ENCODE measurements around the gene UGT1A6.

The UGT1A6 gene

DNA sequence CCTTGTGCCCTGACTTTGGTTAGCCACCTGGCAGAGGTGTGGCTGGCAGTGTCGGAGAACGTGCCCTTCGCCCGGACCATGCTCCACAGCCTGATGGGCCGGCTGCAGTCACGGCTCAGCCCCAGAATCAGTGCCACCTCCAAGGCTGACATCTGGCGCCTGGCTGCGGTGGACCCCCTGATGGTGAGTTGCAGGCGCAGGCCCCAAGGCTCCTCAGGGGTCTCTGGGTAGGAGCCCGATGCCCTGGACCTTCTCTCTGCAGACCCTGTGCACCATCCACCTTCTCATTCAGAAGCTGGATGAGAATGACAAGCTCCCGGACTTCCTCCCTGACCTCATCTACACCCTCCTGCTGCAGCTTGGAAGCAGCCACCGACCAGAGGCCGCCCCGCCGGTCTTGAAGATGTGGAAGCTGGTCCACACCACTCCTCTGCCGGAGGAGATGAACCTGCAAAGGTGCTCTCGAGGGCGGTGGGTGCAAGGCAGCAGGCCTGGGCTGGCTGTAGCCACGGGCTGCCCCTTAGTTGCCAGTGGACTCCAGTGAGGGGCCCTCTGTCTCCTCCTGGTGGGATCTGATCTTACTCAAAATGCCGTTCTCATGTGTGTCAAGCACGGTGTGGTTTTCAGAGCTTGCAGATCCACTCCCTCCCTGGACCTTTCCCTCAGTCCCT lies 129.5 kb downstream of the UGT1A6 start:
- Histone ChIP-seq H3K4me3 (replicated peaks; ENCODE audit: insufficient read depth, low read length) (no peak overlapping the region), H3K27ac (replicated peaks) (no peak overlapping the region), H3K27me3 (ENCODE audit: insufficient read depth, poor library complexity, severe bottlenecking) (no peaks in the 10 kb centered on the region)
- no peak for DNase-seq (ENCODE audit: low read depth in 1 of 2, low spot score in 1 of 2)
- TF ChIP-seq, protein P1, sequence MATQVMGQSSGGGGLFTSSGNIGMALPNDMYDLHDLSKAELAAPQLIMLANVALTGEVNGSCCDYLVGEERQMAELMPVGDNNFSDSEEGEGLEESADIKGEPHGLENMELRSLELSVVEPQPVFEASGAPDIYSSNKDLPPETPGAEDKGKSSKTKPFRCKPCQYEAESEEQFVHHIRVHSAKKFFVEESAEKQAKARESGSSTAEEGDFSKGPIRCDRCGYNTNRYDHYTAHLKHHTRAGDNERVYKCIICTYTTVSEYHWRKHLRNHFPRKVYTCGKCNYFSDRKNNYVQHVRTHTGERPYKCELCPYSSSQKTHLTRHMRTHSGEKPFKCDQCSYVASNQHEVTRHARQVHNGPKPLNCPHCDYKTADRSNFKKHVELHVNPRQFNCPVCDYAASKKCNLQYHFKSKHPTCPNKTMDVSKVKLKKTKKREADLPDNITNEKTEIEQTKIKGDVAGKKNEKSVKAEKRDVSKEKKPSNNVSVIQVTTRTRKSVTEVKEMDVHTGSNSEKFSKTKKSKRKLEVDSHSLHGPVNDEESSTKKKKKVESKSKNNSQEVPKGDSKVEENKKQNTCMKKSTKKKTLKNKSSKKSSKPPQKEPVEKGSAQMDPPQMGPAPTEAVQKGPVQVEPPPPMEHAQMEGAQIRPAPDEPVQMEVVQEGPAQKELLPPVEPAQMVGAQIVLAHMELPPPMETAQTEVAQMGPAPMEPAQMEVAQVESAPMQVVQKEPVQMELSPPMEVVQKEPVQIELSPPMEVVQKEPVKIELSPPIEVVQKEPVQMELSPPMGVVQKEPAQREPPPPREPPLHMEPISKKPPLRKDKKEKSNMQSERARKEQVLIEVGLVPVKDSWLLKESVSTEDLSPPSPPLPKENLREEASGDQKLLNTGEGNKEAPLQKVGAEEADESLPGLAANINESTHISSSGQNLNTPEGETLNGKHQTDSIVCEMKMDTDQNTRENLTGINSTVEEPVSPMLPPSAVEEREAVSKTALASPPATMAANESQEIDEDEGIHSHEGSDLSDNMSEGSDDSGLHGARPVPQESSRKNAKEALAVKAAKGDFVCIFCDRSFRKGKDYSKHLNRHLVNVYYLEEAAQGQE (IDR thresholded peaks at IDR 0.05; ENCODE audit: insufficient replicate concordance, low read depth) = no peak
- TF ChIP-seq POLR2AphosphoS5 (IDR thresholded peaks at IDR 0.05; ENCODE audit: low read depth) (no peak), GABPA (IDR thresholded peaks at IDR 0.05; ENCODE audit: low read depth) (no peak), SPI1 (IDR thresholded peaks at IDR 0.05; ENCODE audit: borderline replicate concordance, low read depth) (no peak)
- TF ChIP-seq, protein P2, sequence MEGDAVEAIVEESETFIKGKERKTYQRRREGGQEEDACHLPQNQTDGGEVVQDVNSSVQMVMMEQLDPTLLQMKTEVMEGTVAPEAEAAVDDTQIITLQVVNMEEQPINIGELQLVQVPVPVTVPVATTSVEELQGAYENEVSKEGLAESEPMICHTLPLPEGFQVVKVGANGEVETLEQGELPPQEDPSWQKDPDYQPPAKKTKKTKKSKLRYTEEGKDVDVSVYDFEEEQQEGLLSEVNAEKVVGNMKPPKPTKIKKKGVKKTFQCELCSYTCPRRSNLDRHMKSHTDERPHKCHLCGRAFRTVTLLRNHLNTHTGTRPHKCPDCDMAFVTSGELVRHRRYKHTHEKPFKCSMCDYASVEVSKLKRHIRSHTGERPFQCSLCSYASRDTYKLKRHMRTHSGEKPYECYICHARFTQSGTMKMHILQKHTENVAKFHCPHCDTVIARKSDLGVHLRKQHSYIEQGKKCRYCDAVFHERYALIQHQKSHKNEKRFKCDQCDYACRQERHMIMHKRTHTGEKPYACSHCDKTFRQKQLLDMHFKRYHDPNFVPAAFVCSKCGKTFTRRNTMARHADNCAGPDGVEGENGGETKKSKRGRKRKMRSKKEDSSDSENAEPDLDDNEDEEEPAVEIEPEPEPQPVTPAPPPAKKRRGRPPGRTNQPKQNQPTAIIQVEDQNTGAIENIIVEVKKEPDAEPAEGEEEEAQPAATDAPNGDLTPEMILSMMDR (IDR thresholded peaks at IDR 0.05; ENCODE audit: insufficient read depth, low read length) = no peak
